HG03175 (cell line): ENCODE measurements around the gene HSPG2.

Experiments
- ATAC-seq: cut with Tn5 transposase; IDR thresholded peaks from one replicate; pipeline ENCODE4 v1.9.1; 2021; ENCODE audit warnings: mild to moderate bottlenecking, moderate library complexity; ENCODE audit not compliant: unreplicated experiment

HSPG2 gene

DNA sequence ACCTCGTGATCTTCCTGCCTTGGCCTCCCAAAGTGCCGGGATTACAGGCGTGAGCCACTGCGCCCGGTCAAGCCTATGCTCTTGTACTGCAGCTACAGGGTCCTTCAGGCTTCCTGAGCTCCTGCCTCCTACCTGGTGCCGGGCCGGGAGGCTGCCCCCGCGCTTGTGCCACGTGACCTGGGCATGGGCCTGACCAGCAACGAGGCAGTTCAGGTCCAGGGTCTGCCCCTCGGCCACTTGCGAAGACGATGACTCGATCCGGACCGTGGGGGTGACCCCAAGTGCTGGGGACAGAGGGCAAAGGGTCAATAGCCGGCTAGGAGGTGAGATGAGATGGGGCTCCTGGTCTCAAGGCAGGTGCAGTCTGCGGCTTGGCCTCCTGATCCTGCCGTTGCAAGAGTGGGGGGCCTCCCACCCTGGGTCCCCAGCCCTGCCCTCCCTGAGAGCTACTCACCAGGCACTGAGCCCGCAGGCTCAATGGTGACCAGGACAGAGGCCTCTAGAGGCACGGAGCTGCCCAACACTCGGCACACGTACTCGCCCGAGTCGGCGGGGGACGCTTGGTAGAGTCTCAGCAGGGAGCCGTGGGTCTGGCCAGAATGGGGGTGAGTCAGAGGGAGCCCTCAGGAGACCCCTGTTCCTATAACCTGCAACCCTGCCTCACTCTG lies 87.1 kb downstream of the HSPG2 start:
- no peak for ATAC-seq

DNA sequence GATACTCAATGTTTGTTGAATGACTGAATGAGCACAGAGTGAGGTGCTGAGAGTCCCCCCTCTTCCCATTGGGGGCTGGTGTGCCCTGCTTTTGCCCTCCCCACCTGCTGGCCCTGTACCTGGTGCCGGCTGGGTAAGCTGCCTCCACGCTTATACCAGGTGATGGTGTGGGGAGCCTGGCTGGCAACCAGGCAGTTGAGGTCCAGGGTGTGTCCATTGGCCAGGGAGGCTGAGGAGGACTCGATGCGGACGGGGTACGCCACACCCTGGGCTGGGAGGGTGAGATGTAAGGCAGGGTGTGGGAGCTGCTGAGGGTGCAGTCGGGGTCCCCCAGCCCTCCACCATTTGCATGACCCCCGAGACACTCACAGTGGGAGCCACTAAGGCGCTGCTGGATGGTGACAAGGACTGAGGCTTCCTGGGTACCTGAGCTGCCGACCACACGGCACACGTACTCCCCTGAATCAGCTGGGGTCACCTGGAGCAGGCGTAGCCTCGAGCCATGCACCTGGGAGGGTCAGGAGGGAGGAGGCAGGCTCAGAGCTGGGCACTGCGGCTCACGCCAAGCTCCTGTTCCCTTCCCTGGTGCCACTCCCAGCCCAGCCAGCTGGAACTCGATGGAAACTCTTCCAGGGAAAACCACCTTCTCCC lies 88.5 kb downstream of the HSPG2 start:
- no peak for ATAC-seq

DNA sequence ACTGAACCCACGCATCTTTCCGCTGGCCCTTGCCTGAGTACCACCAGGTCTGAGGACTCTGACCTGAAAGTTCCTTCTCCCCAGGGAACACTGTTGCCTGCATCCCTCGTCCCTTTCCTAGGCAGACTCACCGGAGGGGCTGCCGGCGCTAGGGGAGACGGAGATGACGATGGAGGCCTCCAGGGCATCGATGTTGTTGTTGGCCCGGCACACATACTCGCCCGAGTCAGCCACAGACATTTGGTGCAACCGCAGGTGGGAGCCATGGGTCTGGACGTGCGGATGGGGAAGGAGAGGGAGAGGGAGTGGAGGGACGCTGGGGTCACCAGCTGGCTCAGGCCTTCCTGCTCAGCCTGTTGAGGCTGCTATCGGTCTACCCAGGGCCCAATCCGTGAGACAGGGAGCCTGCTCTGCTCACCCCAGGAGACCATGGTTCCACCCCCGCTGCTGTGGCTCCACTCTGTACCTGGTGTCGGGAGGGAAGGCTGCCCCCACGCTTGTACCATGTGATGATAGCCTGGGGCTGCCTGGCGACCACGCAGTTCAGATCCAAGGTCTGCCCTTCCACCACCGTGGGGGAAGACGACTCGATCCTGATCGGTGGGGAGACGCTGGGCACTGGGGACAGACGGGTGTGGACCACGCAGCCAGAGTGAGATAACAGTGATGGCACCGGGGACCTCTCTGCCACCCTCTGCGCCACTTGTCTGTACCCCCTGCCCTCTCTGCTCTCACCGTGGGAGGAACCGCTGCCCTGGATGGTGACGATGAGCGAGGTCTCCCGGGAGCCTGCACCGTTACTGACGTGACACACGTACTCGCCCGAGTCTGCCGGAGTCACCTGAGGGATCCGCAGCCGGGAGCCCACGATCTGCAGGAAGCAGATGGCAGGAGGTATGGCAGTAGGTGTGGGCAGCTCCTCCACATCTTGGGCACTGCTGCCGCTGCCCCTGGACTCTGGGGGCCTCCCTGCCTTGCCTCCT lies 89.6 kb downstream of the HSPG2 start:
- no peak for ATAC-seq

DNA sequence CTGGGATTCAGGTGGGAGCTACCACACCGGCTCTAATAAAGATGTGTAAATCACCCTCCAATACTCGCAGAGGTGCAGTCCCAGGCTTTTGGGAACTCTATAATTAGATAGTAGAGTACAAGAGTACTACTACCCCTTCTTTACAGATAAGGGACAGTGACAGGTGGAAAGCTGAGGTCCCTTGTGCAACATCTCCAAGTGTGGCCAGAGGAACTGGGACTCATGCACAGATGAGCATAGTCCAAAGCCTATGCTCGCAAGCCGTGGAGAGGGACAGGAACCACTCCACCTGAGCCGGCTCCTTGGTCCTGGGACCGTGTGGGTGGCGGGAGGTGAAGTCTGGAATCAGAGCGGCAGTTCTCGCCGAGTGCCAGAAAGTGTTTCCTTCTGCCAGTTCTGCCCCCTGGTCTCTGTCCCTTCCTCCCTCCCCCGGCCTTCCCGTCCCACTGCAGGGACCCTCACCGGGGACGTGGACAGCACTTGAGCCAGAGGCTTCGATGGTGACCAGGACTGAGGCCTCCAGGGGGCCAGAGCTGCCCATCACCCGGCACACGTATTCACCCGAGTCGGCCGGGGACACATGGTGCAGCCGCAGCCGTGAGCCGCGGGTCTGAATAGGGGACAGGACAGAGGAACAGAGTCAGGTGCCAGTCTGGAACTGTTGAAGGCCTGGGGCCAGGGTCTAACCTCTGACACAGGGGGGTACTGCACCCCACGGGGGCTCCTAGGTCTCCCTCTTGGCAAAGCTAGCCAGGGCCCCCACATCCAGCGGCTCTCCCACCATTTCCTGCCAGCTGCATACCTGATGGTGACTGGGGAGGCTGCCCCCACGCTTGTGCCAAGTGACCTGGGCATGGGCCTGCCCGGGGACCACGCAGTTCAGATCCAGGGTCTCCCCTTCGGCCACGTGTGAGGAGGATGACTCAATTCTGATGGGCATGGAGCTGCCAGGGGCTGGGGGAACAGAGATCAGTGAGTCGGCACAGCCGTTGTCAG lies 91.2 kb downstream of the HSPG2 start:
- ATAC-seq: no peak

DNA sequence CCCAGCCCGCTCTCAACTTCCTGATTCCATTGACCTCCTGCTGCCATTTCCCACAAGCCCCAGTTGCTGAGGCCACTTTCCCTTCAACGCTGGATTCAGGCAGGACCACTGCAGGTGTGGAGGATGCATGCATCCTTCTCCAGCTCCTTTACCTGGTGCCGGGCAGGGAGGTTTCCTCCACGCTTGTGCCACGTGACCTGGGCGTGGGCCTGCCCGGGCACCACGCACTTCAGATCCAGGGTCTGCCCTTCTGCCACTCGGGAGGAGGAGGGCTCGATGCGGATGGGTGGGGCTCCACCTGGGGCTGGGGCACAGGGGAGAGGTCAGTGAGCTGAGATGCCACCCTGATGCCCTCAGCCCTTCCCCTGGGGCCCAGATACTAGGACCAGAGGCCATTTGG lies 93.1 kb downstream of the HSPG2 start:
- no peak for ATAC-seq

DNA sequence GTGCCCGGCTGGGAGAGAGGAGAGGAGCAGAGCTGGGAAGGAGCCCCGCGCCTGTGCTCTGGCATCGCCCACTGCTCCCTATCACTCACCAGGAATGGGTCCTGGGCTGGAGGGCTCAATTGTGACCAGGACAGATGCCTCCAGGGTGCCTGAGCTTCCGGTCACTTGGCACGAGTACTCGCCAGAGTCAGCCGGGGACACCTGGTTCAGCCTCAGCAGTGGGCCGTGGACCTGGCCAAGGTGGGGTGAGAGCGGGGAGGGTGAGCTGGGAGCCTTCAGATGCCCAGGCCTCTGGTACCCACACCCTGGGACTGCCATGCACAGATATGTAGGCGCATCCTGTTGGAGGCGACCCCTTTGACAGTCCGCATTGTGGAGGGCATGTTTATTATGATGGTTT lies 93.9 kb downstream of the HSPG2 start:
- ATAC-seq: no peak

DNA sequence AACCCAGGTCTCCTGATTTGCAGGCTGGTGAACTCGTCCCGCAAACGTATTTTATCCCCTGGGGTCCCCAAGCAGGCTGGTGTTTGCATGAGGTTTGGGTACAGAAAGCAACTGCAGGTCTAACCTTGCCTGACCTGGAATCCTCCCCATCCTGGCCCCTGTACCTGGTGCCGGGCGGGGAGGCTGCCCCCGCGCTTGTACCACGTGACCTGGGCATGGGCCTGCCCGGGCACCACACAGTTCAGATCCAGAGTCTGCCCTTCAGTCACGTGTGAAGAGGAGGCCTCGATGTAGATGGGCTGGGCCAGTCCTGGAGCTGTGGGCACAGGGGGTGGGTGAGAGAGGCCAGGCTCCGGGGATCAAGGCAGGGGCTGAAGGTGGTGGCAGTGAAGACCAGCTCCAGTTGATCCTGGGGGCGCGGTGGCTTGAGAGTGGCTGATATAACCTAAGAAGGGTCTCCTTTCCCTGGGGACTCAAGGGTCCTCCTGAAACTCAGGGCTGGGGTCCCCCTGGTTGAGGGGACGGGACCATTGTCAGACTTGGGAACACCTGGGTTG lies 94.4 kb downstream of the HSPG2 start:
- no peak for ATAC-seq

DNA sequence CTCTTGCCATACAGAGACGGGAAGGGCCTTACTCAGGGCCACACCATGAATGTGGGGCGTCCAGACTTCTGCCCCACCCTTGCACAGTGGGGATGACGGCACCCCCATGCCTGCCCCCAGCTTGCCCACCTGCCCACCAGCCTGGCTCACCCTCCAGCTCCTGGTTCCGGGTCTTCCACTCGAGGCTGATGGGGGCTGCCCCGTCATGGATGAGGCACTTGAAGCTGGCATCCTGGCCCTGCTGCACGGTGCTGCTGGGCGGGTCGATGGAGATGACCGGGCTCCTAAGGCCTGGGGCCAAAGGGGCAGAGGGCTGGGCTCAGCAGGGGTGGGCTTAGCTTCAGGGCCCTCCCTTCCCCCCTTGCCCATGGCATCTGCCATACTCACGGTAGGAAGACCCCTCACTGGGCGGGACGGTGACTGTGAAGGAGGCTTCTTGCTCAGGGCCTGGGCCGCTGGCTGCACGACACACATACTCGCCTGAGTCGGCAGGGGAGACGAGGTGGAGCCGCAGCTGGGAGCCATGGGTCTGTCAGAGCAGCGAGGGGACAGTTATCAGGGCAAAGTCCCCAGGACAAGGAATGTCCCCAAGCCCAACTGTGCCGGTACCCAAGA lies 95.2 kb downstream of the HSPG2 start:
- ATAC-seq: no peak

DNA sequence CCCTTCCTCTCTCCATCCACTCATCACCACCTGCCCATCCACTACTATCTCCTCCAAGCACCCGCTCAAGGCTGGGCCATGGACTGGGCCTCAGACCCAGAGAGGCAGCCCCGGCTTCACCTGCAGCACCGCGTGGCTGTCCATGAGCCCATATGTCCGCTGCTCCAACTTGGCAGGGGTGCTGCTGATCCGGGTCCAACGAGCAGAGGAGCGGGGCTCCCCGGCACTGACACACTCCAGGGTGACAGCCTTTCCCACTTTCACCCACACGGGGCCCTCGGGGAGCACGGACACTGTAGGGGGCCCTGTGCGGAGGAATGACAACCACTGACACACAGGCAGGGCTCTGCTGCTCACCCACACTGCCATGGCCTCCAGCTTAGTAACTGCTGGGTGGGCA lies 96.1 kb downstream of the HSPG2 start:
- no peak for ATAC-seq

DNA sequence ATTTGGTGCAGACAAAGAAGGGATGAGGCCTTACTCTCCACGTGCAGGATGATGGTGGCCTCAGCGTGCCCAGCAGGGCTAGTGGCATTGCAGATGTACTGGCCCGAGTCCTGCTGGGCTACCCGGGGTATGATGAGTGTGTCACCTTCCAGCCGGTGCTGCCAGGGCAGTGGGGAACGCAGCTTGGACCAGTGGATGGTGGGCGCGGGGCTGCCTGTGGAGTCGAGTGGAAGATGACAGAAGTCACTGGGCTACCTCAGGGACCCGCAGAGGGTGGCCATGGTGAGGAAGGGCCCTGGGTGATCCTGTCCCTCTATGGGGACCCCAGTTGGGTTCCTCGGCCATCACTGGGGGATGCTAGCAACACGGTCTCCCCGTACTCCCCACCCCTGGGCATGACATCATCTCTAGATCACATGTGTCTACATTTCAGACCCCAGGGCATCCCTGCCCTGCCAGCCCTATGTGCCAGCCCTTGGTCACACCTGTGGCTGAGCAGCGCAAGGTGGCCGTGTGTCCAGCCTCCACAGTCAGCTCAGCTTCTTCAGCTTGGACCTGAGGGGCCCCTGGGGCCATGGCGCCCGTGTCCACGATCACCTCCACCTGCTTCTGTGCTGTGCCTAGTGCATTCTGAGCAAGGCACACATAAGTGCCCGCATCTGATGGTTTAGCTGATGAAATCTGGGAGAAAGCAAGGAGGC lies 97.6 kb downstream of the HSPG2 start:
- no peak for ATAC-seq

DNA sequence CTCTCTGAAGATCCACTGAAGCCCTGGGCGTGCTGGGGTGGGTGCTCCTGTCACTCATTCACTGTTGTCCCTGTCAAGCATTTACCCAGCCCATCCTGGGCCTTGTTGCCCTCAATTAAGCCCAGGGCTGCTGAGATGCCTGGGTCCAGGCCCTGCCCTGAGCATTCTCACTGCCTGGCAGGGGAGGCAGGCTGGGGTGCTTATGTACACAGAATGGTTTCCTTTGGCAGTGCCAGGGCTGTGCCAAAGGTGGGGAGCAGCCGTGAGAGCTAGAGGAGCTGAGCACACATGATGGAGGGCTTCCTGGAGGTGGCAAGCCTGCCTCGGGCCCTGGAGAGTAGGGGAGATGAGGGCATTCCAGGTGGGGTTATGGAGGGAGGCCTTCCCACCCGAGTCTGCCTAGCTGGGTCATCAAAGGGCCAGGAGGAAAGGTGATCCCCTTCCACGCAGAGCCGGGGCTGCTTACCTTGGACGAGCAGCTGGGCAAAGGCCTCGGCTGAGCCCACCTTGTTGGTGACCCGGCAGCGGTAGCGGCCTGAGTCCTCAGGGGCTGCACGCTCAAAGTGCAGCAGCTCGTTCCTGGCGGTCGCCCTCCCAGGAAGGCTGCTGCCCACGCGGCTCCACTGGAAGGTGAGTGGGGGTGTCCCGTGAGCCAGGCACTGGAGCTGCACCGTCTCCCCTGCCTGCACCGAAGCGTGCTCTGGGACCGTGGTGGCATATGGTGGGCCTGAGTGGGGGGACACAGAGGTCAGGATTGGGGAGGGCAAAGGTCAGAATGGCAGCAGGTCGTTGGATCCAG lies 98.6 kb downstream of the HSPG2 start:
- no peak for ATAC-seq

DNA sequence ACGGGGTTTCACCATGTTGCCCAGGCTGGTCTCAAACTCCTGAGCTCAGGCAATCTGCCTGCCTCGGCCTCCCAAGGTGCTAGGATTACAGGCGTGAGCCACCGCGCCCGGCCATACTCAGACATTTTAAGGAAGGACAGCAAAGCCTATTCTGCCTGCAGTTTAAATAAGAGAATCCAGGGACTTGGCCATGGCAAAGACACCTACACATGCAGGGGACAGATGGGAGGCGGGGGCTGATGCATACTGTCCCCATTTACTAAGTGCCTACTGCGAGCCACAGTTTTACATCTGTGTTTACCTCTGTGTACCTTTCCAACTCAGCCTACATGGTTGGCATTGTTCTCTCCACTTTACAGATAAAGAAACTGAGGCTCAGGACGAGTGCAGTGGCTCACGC lies 99.6 kb downstream of the HSPG2 start:
- ATAC-seq: no peak

DNA sequence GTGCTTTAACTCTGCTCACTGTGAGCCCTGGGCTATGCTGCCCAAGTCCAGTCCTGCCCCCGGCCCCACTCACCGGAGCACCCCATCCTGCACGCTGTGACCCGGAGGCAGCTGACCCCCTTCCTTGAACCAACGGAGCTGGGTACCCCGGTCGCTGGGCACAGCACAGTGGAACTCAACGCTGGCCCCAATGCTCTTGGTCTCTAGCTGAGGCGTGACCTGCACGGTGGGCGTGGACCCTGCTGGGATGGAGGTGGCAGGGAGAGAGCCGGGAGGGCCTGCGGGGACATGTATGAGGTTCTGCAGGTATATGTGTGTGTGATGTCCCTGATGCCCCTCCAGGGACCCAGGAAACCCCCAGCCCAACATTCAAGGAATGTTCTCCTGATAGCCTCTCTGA lies 100.4 kb downstream of the HSPG2 start:
- ATAC-seq: no peak

DNA sequence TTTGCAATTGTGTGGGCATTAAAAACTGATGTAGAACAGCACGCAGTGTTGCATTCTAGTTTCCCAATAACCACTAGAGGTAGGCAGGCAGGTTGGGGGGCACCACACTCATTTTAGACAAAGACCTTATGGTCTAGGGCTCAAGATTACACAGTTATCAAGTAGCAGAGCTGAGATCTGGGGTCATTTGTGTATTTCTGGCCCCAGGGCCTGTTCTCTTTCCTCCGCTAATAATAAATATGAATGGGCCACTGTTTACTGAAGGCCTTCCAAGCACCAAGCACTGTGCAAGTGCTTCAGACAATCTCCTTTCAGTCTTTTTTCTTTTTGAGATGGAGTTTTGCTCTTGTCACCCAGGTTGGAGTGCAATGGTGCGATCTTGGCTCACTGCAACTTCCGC lies 101.1 kb downstream of the HSPG2 start:
- ATAC-seq: no peak

DNA sequence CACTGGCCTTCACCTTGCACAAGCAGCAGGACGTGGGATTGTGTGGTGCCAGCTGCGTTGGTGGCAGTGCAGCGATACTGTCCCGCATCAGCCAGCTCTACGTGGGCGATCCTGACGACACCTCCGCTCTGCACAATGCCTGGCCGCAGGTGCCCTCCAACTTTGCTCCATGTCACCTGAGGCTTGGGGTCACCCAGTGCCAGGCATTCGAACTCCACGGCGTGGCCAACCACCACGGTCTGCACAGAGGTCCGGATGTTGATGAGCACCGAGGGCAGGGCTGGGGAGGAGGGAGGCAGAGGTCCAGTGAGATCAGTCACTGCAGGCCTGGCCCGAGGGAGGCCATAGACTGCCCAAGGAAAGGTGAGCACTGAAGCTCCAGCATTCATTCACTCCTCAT lies 102.4 kb downstream of the HSPG2 start:
- no peak for ATAC-seq

DNA sequence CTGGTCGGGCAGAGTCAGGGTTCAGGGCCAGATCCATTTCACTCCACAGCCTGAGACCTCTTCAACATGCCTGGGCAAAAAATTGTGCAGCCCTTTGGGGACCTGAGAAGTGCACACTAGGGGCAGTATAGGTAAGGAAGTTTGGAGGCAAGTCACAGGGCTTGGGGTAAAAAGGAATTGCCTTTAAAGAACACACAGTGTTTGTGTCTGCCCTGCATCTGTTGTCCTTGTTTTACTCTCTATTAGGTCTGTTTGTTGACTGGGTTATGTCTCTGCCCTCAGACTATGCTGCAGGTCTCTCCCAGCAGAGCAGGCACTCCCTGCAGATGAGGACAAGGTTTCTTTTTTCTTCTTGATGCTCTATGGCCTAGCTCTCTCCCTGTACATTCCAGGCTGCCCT lies 103.0 kb downstream of the HSPG2 start:
- ATAC-seq: no peak

DNA sequence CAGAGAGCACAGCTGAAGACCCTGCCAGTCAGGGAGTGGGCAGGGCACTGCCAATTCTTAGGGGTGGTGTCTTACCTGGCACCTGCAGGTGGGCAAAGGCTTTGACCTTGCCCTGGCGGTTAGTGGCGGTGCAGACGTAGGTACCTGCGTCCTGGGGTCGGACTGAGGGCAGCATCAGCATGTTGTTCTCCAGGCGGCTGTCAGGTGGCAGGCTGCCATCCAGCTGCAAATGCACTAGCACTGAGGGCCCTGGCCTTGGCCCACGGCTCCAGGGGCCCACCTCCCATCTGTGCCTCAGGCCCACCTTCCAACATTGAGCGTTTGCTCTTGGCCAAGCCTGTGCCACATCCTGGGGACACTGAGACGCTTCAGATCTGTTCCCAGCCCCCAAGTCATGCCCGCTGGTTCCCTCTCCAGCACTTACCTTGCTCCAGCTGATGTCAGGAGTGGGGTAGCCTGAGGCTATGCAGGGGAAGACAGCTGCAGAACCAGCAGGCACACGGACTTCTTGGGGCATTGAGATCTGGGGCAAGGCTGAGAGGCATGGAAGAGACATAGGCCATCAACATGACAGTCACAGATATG lies 103.6 kb downstream of the HSPG2 start:
- ATAC-seq: no peak

DNA sequence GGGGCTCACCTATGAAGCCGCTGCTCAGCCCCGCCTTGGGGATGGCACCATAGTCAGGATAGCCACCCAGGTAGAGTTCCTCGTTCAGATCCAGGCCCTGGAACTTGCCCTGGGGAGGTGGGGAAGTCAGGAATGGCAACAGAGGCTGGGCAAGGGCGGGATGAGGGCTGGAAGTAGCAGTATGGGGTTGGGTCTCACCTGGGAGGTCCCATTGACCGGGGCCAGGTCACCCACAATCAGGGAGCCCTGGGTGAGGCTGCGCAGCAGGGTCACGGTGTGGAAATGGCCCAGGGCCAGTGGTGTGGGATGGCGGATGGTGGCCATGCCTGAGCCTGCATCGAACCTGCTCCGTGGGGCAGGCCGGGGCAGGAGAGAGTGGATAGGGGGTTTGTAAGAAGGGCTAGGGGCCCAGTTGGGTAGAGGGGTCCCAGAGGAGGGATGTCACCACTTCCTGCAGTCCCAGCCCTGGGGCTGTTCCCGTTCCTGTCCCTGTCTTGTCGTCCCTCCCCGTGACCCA lies 105.6 kb downstream of the HSPG2 start:
- no peak for ATAC-seq
